GM21717 (cell line): ENCODE results near the gene CRNN.

Source experiments
- ATAC-seq: cut with Tn5 transposase; IDR thresholded peaks from one replicate; pipeline ENCODE4 v1.9.1; 2021; ENCODE audit warnings: mild to moderate bottlenecking, moderate library complexity; ENCODE audit not compliant: unreplicated experiment

The CRNN gene

GRCh38 chr1:152426731-152427130 lies 12.7 kb upstream of the CRNN start:
- no peak for ATAC-seq

- ATAC-seq = no peak
Observed at GRCh38 chr1:152419917-152420316, 5.9 kb upstream of the CRNN start.

- no peak for ATAC-seq
Observed at GRCh38 chr1:152415454-152416227, 1.6 kb upstream of the CRNN start.

GRCh38 chr1:152412756-152413155 lies 1.3 kb downstream of the CRNN start:
- ATAC-seq = no peak

GRCh38 chr1:152411134-152411533 lies 2.9 kb downstream of the CRNN start:
- ATAC-seq = no peak

GRCh38 chr1:152410599-152410998 lies 3.5 kb downstream of the CRNN start:
- ATAC-seq = no peak

- no peak for ATAC-seq
Observed at GRCh38 chr1:152410028-152410427, 4.0 kb downstream of the CRNN start.

GRCh38 chr1:152408664-152409063 lies 5.4 kb downstream of the CRNN start:
- no peak for ATAC-seq

- no peak for ATAC-seq
Observed at GRCh38 chr1:152398812-152399698, 15.0 kb downstream of the CRNN start.

GRCh38 chr1:152397474-152397873 lies 16.6 kb downstream of the CRNN start:
- ATAC-seq = no peak

GRCh38 chr1:152394151-152394550 lies 19.9 kb downstream of the CRNN start:
- no peak for ATAC-seq

- ATAC-seq = no peak
Observed at GRCh38 chr1:152392909-152393308, 21.2 kb downstream of the CRNN start.

- no peak for ATAC-seq
Observed at GRCh38 chr1:152388889-152389288, 25.2 kb downstream of the CRNN start.

- ATAC-seq = no peak
Observed at GRCh38 chr1:152386940-152387339, 27.1 kb downstream of the CRNN start.

- no peak for ATAC-seq
Observed at GRCh38 chr1:152380932-152381331, 33.1 kb downstream of the CRNN start.

- ATAC-seq = no peak
Observed at GRCh38 chr1:152374451-152374850, 39.6 kb downstream of the CRNN start.

- ATAC-seq = no peak
Observed at GRCh38 chr1:152372672-152373071, 41.4 kb downstream of the CRNN start.

- no peak for ATAC-seq
Observed at GRCh38 chr1:152367436-152367835, 46.6 kb downstream of the CRNN start.

- ATAC-seq = no peak
Observed at GRCh38 chr1:152359906-152360305, 54.2 kb downstream of the CRNN start, which contains the start of gene FLG2. Gene FLG2 (minus strand): TSS chr1:152360006. CDS start chr1:152358884, 1,122 bp downstream.
